ENCODE data around the gene LIAS. TPM values are rescaled to one million over a fixed set of nuclear protein-coding genes. Genes with fewer than 3 reads are reported as not detected.

Gene LIAS
- total RNA-seq, 1 donor from 2014 or later: 14.7 TPM

DNA sequence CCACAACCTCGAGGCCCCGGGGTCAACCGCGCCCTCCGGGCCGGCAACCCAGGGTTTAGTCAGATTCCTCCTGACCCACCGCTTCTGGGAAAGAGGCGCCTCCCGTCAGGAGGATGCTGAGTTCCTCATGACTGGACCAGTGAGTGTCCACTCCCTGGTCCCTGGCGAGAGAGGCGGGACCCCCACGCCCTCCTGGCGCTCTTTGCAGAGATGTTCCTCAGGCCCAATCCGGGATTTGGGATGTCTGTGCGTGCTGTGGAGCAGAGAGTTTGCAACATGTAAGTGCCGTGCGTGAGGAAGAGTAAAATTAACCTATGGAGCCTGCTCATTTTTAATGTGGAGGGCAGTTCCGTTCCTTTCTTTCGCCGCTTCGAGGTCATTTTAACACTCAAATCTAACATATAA is 69.2 kb downstream of the LIAS start:
- no peak for DNase-seq (ENCODE audit: low spot score)

Other genes with a start within 250 kb of the LIAS start
- 31.0 TPM for gene RFC1, start 92.7 kb upstream of the LIAS start, total RNA-seq
- not detected for gene KLB, start 52.1 kb upstream of the LIAS start, total RNA-seq
- gene RPL9, start 134 bp upstream of the LIAS start, total RNA-seq: 1,194 TPM
- gene UGDH, start 68.4 kb downstream of the LIAS start, total RNA-seq: 61.3 TPM
- 62.3 TPM for gene SMIM14, start 179.8 kb downstream of the LIAS start, total RNA-seq
- 56.2 TPM for gene UBE2K, start 239.1 kb downstream of the LIAS start, total RNA-seq

All from mucosa of gallbladder (tissue), 1 donor.